PC-3 (cell line): ENCODE data around the gene RERE.

ENCODE experiments used
- EZH2 ChIP-seq: fragments of 300-600 bp; sonication (generic); IDR thresholded peaks from one replicate; pipeline ENCODE4 v1.6.1; 2017; ENCODE audit warnings: antibody characterized with exemption, mild to moderate bottlenecking, low read length; ENCODE audit not compliant: unreplicated experiment
- EZH2phosphoT487 ChIP-seq: fragments of 300-600 bp; sonication (generic); IDR thresholded peaks from 2 replicates; pipeline ENCODE4 v1.6.1; 2018; ENCODE audit warnings: mild to moderate bottlenecking, antibody characterized with exemption, low read length, borderline replicate concordance
- TF ChIP-seq, protein P1 (sequence below): fragments of 300-600 bp; sonication (generic); conservative IDR thresholded peaks from 2 replicates; pipeline ENCODE4 v1.5.1; 2017; ENCODE audit warnings: antibody characterized with exemption, low read depth, mild to moderate bottlenecking, low read length

DNA sequence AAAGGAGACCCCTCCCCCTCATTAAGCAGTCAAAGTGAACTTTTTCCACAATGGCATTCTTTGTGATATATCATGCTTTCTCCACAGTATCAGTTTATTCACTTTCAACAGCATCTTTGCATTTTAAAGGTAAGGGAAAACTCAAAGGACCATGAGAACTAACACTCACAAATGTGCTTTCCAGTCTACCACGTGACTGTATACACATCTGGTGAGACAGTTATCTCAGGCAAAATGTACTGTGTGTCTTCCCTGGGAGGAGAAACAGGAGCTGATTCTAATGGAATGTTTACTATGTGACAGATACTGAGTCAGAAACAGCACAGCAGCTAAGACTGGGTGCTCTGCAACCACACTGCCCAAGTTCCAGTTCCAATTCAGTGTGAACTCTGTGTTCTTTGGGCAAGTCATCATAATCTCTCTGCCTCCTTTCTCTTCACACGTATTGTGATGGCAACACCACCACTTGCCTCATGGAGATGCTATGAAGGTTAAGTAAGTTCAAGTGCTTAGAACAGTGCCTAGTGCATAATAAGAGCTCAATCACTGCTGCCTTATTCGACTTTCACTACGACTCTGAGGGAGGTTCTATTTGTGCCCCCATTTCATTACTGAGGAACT, 420.5 kb downstream of the RERE start:
- TF ChIP-seq, protein P1, sequence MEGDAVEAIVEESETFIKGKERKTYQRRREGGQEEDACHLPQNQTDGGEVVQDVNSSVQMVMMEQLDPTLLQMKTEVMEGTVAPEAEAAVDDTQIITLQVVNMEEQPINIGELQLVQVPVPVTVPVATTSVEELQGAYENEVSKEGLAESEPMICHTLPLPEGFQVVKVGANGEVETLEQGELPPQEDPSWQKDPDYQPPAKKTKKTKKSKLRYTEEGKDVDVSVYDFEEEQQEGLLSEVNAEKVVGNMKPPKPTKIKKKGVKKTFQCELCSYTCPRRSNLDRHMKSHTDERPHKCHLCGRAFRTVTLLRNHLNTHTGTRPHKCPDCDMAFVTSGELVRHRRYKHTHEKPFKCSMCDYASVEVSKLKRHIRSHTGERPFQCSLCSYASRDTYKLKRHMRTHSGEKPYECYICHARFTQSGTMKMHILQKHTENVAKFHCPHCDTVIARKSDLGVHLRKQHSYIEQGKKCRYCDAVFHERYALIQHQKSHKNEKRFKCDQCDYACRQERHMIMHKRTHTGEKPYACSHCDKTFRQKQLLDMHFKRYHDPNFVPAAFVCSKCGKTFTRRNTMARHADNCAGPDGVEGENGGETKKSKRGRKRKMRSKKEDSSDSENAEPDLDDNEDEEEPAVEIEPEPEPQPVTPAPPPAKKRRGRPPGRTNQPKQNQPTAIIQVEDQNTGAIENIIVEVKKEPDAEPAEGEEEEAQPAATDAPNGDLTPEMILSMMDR: no peak
- TF ChIP-seq EZH2 (no peak), EZH2phosphoT487 (no peak)
